Aorta (tissue), 5 donors: ENCODE results near the gene INF2. TPM values are rescaled to one million over a fixed set of nuclear protein-coding genes. Genes with fewer than 3 reads are reported as not detected.

Experiments used
- ATAC-seq: fragments of 200-7000 bp; cut with Tn5 transposase; one replicate; pipeline ENCODE4 v1.9.1; 2022; ENCODE audit warnings: moderate library complexity; ENCODE audit not compliant: low FRiP score
- DNase-seq, 2 donors: peaks; one replicate each; pipeline ENCODE4 v3.0.0-alpha.2; 2020
- H3K27ac ChIP-seq, 2 donors: one replicate each; pipeline ENCODE4 v1.5.1; 2013; ENCODE audit warnings: low read length in 2 of 2, mild to moderate bottlenecking in 2 of 2, moderate library complexity in 2 of 2, control low read depth in 1 of 2, inconsistent platforms in 1 of 2, low read depth in 1 of 2
- H3K27me3 ChIP-seq, 2 donors: one replicate each; pipeline ENCODE4 v1.6.1; 2013; ENCODE audit warnings: control low read depth in 1 of 2, low read length in 1 of 2, mild to moderate bottlenecking in 1 of 2, moderate library complexity in 1 of 2; ENCODE audit not compliant: insufficient read depth in 2 of 2, control insufficient read depth in 1 of 2
- H3K36me3 ChIP-seq, 2 donors: one replicate each; pipeline ENCODE4 v1.6.1; 2013; ENCODE audit warnings: control low read depth in 1 of 2, low read length in 1 of 2, mild to moderate bottlenecking in 1 of 2; ENCODE audit not compliant: insufficient read depth in 2 of 2, control insufficient read depth in 1 of 2
- H3K4me1 ChIP-seq, 2 donors: one replicate each; pipeline ENCODE4 v1.6.1; 2013; ENCODE audit warnings: low read length in 2 of 2, control low read depth in 1 of 2, mild to moderate bottlenecking in 1 of 2, moderate library complexity in 1 of 2; ENCODE audit not compliant: insufficient read depth in 2 of 2, control insufficient read depth in 1 of 2
- H3K4me3 ChIP-seq, 2 donors: one replicate each; pipeline ENCODE4 v1.5.1; 2013; ENCODE audit warnings: low read length in 2 of 2, control low read depth in 1 of 2, mild to moderate bottlenecking in 1 of 2
- H3K9me3 ChIP-seq: one replicate; pipeline ENCODE4 v1.6.1; 2013; ENCODE audit warnings: mild to moderate bottlenecking, low read length; ENCODE audit not compliant: control insufficient read depth
- whole genome bisulfite sequencing, 2 donors: extraction: QIAGEN DNeasy Blood & Tissue Kit; methylation state at CpG; one replicate each; pipeline ENCODE4 v1.1.7; 2013; 5-methylcytosine and 5-hydroxymethylcytosine counted together
- intact Hi-C, 2 donors: fragments of 100-400 bp; cut with DNase I; formaldehyde crosslinking; loops; one replicate each; pipeline versions ENCODE4 v1.14.2 to v1.15.0; 2022
- polyA plus RNA-seq, 2 donors: library from polyadenylated mRNA; stranded (reverse); fragments of 200-250 nt; gene quantifications; one replicate each; pipeline ENCODE4 v1.2.3, GENCODE V29; 2013
- total RNA-seq, 2 donors: library from RNA; stranded (reverse); fragmentation: NEBNext Ultra II Directional; extraction: Animal tissue kit (Norgen Biotek cat#: 25700); gene quantifications; one replicate each; pipeline ENCODE4 v1.2.1, GENCODE V29; 2021
- donor health status: healthy with polysubstance abuse.
- donor health status: Bipolar disorder and iron deficiency.
- donor health status: DM: no; HTN: no; CAD: no.
- donor health status: DM: no; HTN: no; CAD: no.
- donor health status: DM: yes; HTN: yes; CAD: no.

Gene INF2
- total and polyA plus RNA-seq, 4 donors = 31.9 to 185 (median 93.2) TPM

DNA sequence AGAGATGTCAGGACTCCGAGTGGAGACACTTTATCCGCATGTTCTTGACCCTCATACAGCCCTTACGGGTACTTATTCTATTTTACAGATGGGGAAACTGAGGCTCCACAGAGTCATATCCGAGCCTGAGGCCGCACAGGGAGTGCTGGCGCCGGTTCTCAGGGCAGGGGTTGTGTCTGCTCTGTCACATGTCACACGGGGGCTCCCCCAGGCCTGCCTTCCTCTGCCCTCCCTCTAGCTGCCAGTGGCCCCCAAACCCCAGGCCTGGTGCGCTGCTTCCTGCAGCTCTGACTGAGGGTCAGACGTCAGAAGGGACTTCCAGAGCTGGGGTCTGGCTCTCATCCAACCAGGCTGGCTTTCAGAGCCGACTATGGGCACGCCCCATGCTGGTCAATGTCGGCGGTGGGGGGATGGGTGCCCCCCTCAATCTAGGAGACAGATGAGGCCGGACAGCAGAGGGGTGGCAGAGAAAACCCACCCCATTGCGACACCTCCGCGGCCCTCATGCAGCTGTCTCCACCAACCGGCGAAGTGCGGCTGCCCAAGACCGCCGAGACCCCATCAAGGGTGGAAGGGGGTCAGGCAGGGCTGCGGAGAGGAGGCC, 811 bp upstream of the INF2 start:
- intact Hi-C loops = loop anchor here in 1 of 2 donors (5.0 kb wide), 2 partner anchors 34 to 614 kb away; partner anchors contain the start of genes ADSS1 and BRF1
- DNase-seq (peak in 1 of 2 donors; percentile 75), ATAC-seq (peak; percentile 2)
- Histone ChIP-seq H3K9me3 (no peaks in the 10 kb centered on the region), H3K27me3 (no peaks in the 10 kb centered on the region), H3K4me1 (no peaks in the 10 kb centered on the region), H3K27ac (peak overlapping the region in 1 of 2 donors; percentile 43), H3K4me3 (no peak overlapping the region), H3K36me3 (no peaks in the 10 kb centered on the region)
- 31 to 35% methylated on average over 24 of the region's 24 CpGs for WGBS, 2 donors

DNA sequence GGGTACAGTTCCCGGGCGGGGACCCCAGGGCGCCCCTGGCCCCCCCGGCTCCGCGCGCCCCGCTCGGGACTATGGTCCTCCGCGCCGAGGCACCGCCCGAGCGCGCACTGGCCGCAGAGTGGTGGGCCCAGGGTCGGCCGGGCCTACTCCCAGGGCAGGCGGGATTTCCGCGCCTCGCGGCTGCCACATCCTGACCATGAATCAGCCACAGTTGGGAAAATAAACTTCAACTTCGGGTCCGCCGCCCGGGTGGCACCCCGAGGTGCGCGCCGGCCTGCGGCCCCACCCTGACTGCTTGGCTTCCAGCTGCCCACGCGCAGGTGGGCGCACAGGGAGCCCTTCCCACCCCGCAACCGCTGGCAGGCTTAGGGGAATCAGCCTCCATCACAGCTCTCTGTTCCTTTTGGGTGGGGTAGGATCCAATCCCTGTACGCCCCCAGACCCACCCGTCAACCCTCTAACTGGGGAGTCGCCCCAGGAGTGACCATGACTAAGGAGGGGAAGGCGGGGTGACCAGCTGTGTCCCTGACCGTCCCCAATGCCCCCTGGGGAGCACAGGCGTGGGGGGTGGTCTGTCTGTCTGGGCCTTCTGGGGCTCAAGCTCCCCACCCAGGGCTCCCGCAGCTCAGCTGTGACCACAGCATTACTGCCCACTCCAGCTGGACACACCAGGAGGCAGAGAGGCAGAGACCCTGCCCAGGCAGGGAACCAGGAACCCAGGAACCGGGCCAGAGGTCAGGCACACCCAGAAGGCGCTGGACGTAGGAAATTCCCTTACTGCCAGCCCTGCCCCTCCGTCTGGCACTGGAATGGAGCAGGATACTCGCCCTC, 678 bp downstream of the INF2 start:
- DNase-seq = no peak
- WGBS, 2 donors = 3 to 4% methylated on average over 38 to 50 of the region's 50 CpGs

DNA sequence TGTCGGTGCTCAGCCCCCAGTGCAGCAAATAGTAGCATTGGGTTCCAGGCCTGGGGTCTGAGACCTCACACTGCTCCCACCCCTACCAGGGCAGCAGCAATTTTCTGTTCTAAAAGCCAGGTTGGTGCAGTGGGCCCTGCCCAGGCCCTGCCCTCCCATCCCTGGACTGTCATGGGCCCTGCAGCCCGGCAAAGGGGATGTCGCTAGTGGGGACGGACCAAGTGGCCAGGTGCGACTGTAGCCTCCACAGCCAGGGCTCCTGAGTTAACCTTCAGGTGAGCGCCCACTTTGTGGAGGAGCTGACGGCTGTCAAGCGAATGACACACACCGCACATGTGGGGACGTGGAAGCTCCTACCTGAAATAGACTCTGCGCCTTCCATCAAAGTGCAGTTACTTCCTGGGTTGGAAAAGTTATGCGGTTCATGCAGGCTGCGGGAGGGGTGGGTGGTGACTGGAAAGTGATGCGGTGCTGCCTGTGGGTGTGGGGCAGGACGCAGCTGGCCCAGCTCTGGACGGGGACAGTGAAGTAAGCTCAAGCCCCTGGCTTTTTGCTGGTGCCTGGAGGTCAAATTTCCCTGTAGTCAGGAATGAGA, 1.5 kb downstream of the INF2 start:
- no peaks in the 10 kb centered on the region for H3K4me1 ChIP-seq
- intact Hi-C loops = no loop called here
- WGBS, 2 donors = 81 to 84% methylated on average over 16 of the region's 16 CpGs
- peak overlapping the region in 1 of 2 donors; percentile 60 for H3K4me3 ChIP-seq
- H3K27me3 ChIP-seq = no peaks in the 10 kb centered on the region
- H3K36me3 ChIP-seq = no peaks in the 10 kb centered on the region
- DNase-seq (no peak), ATAC-seq (no peak)
- no peak overlapping the region for H3K27ac ChIP-seq
- no peaks in the 10 kb centered on the region for H3K9me3 ChIP-seq

More for the DNA sequence above, 678 bp downstream of the INF2 start:
- no peaks in the 10 kb centered on the region for H3K27me3 ChIP-seq
- no peaks in the 10 kb centered on the region for H3K4me1 ChIP-seq
- H3K36me3 ChIP-seq = no peaks in the 10 kb centered on the region
- H3K9me3 ChIP-seq = no peaks in the 10 kb centered on the region
- no peak overlapping the region for H3K27ac ChIP-seq
- no peak for ATAC-seq
- intact Hi-C loops = loop anchor here in 1 of 2 donors (5.0 kb wide), 2 partner anchors 32 to 612 kb away; partner anchors contain the start of genes ADSS1 and BRF1
- H3K4me3 ChIP-seq = peak overlapping the region; percentile 60 to 88

DNA sequence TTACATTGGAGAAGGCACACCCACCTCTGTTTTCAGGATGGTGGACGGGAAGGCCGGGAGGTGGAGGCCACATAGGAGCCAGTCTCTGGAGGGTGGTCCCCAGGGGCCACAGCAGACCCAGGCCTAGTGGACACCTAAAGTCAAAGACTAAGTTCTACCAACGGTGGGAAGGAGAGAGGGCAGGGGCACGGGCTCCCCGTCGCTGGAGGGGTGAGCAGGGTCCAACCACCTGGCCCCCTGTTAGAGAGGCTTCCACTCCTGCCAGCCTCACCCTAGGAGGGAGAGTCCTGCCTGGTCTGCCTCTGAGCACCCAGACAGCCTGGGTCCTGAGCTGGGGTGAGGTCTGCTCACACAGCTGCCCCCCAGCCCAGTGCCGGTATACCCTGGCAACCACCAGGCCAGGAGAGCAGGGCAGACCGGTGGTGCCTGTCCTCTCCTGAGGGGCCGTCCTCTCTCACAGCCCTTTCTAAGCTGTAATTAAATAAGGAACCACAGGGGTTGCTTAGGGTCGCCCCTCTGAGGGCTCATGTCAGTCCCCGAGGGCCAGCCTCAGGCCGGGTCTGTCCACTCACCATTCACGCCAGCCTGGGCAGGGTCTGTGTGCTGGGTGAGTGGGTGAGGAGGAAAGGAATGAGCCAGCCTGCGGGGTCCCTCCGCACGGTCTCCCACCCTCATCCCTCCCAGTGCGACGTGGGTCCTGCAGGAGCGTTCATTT, 2.3 kb downstream of the INF2 start:
- no peak overlapping the region for H3K4me3 ChIP-seq
- 86 to 88% methylated on average over 19 of the region's 19 CpGs for WGBS, 2 donors
- H3K27ac ChIP-seq = no peak overlapping the region

DNA sequence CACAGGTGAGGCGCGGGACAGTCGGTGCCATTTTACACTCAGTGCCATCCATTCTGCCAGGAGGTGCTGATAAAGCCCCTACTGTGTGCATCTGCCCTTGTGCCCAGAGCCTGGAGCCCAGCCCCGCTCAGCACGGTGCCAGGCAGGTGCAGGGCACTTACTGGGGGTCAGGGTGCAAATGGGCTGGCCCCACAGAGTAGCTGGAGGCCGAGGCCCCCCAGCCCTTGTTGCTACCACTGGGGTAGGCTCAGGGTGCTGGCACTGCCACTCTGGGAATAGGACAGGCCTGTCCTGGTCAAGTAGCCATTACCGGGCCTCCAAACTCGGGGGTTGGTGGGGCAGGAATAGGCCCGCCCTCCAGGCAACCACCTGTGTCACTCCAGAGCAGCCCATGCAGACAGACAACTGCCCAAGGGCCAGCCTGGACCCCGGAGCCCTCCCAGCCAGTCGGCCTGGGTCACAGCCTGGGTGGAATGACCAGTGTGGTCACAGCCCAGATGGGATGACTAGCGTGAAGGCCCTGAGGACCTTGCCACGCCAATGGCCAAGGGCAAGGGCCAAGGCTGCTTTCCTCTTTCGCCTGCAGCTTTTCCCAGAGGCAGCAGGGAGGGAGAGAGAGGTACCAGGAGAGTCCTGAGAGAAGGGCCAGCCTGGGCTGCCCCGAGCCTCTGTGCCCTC, 3.0 kb downstream of the INF2 start:
- H3K36me3 ChIP-seq = no peaks in the 10 kb centered on the region
- no peaks in the 10 kb centered on the region for H3K9me3 ChIP-seq
- H3K4me3 ChIP-seq = no peak overlapping the region
- no peak for DNase-seq
- H3K27ac ChIP-seq = no peak overlapping the region
- H3K4me1 ChIP-seq = no peaks in the 10 kb centered on the region
- 91 to 92% methylated on average over 14 to 15 of the region's 15 CpGs for whole genome bisulfite sequencing, 2 donors
- H3K27me3 ChIP-seq = no peaks in the 10 kb centered on the region
- intact Hi-C loops = no loop called here
- no peak for ATAC-seq

More for the DNA sequence above, 2.3 kb downstream of the INF2 start:
- intact Hi-C loops = no loop called here
- H3K9me3 ChIP-seq = no peaks in the 10 kb centered on the region
- no peaks in the 10 kb centered on the region for H3K36me3 ChIP-seq
- ATAC-seq (no peak), DNase-seq (no peak)
- H3K27me3 ChIP-seq = no peaks in the 10 kb centered on the region
- no peaks in the 10 kb centered on the region for H3K4me1 ChIP-seq

DNA sequence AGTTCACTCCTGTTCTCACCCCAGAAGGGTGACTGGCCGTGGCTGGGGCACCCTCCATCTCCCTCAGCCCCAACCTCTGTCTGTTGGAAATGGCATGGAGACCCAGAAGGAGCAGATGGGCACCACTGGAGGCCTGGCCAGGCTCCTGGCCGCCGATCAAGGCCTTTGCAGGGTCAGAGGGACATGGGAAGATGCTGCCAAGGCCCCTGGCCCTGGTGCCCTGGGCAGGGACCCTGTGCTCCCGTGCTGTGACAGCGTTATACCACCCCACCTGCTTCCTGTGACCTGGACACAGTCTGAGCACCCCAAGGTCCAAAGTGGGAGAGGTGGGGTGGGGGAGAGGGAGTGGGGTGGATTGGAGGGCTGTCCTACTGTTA, 3.5 kb downstream of the INF2 start:
- H3K4me1 ChIP-seq = no peaks in the 10 kb centered on the region
- no peak for ATAC-seq

DNA sequence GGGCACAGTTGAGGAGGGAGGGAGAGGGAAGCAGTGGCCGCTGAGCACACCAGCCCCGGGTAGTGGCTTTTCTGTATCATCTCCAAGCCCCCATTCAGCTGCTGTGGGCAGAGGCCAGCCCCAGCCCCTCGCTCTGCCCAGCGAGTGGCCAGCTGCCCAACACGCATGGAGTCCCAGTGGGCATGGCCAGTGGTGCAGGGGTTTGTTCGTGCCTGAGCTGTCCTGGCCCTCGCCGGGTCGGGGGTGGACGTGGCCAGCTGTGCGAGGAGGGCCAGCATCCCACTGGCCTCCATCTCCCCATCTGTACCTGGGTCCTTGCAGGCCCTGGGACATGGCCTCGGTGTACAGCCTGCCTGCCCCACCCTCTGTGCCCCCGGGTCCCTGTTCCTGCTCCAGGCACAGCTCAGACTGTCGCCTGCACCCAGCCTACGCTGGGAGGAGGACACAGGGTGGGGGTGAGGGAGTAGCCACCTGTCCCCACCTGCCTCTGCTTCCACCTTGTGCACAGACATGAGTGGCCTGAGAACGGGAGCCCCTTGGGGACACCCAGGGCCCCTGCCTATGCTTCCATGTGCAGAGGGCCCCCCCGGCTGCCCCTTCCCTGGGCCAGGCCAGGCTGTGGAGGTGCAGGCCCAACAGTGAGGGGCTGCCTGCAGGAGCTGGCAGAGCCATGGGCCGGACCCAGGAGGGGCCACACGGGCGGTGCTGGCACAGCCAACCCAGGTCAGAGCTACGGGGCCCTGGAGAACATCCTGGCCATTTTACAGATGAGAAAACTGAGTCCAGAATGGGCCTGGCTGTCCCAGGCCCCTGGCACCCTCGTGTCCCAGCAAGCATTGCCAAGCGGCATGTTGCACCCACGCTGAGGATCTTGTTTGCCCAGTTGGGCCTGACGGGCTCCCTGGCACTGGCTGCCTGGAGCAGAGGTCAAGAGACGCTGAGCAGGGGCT, 4.3 kb downstream of the INF2 start:
- no peaks in the 10 kb centered on the region for H3K36me3 ChIP-seq
- no peaks in the 10 kb centered on the region for H3K9me3 ChIP-seq
- DNase-seq = no peak
- no peak for ATAC-seq
- 78 to 82% methylated on average over 26 of the region's 26 CpGs for WGBS, 2 donors
- no peak overlapping the region for H3K27ac ChIP-seq
- intact Hi-C loops = no loop called here
- H3K4me3 ChIP-seq = no peak overlapping the region
- no peaks in the 10 kb centered on the region for H3K27me3 ChIP-seq
- H3K4me1 ChIP-seq = no peaks in the 10 kb centered on the region

More for the DNA sequence above, 3.5 kb downstream of the INF2 start:
- Histone ChIP-seq H3K9me3 (no peaks in the 10 kb centered on the region), H3K27me3 (no peaks in the 10 kb centered on the region), H3K27ac (no peak overlapping the region), H3K36me3 (no peaks in the 10 kb centered on the region), H3K4me3 (no peak overlapping the region)
- no peak for DNase-seq
- 84 to 88% methylated on average over 5 of the region's 5 CpGs for WGBS, 2 donors
- intact Hi-C loops = no loop called here
